Type B pancreatic cell (in vitro differentiated cells): ENCODE results near the gene TBCEL. TPM values are rescaled to one million over a fixed set of nuclear protein-coding genes. Genes with fewer than 3 reads are reported as not detected.

ENCODE experiments used
- DNase-seq: peaks from one replicate; pipeline ENCODE4 v3.0.0; 2021; ENCODE audit warnings: mixed read lengths; ENCODE audit not compliant: unreplicated experiment; ENCODE audit errors: extremely low spot score
- H3K27ac Mint-ChIP-seq: 2 replicates; pipeline ENCODE4 v1.8.0; 2021; ENCODE audit warnings: mild to moderate bottlenecking, mixed read lengths
- H3K27me3 Mint-ChIP-seq: 2 replicates; pipeline ENCODE4 v1.8.0; 2021; ENCODE audit warnings: mixed read lengths
- H3K36me3 Mint-ChIP-seq: 2 replicates; pipeline ENCODE4 v1.8.0; 2021; ENCODE audit warnings: mixed read lengths
- H3K4me1 Mint-ChIP-seq: one replicate; pipeline ENCODE4 v1.8.0; 2021; ENCODE audit warnings: mixed read lengths; ENCODE audit not compliant: unreplicated experiment
- H3K4me3 Mint-ChIP-seq: 2 replicates; pipeline ENCODE4 v1.8.0; 2021; ENCODE audit warnings: mild to moderate bottlenecking, mixed read lengths
- H3K9me3 Mint-ChIP-seq: 2 replicates; pipeline ENCODE4 v1.8.0; 2021; ENCODE audit warnings: mixed read lengths
- CTCF ChIP-seq: fragments of 200-600 bp; sonication (generic); conservative IDR thresholded peaks from 2 replicates; pipeline ENCODE4 v1.5.0; 2021; ENCODE audit warnings: antibody characterized with exemption, mild to moderate bottlenecking
- total RNA-seq: library from RNA; stranded (reverse); gene quantifications from 2 replicates; pipeline ENCODE4 v1.2.1, GENCODE V29; 2021; ENCODE audit warnings: low replicate concordance

Gene TBCEL
- total RNA-seq, 1 donor from 2014 or later, result 40.5 TPM

GRCh38 chr11:120996973-120997372, 26.9 kb upstream of the TBCEL start:
- Mint-ChIP-seq H3K9me3 (no peaks in the 10 kb centered on the region), H3K4me1 (no peaks in the 10 kb centered on the region), H3K27me3 (no peaks in the 10 kb centered on the region), H3K36me3 (no peaks in the 10 kb centered on the region), H3K4me3 (no peak overlapping the region), H3K27ac (no peak overlapping the region)
- no peak for TF ChIP-seq CTCF
- DNase-seq, result no peak

- no peak for DNase-seq
- Mint-ChIP-seq H3K27me3 (no peaks in the 10 kb centered on the region), H3K9me3 (no peaks in the 10 kb centered on the region), H3K27ac (no peak overlapping the region), H3K4me3 (no peak overlapping the region), H3K36me3 (no peaks in the 10 kb centered on the region), H3K4me1 (no peaks in the 10 kb centered on the region)
- TF ChIP-seq CTCF, result no peak
These were observed 25.3 kb upstream of the TBCEL start for GRCh38 chr11:120998581-120998980.

- H3K27ac Mint-ChIP-seq, result no peak overlapping the region
- no peak for TF ChIP-seq CTCF
- no peaks in the 10 kb centered on the region for H3K36me3 Mint-ChIP-seq
- no peak for DNase-seq
- no peaks in the 10 kb centered on the region for H3K4me1 Mint-ChIP-seq
- H3K9me3 Mint-ChIP-seq, result no peaks in the 10 kb centered on the region
- H3K4me3 Mint-ChIP-seq, result no peak overlapping the region
- peaks cover 11% of the 10 kb centered on the region for H3K27me3 Mint-ChIP-seq
These were observed 19.6 kb upstream of the TBCEL start for GRCh38 chr11:121004206-121004840.

GRCh38 chr11:121006922-121007321, 17.0 kb upstream of the TBCEL start:
- Mint-ChIP-seq H3K4me3 (no peak overlapping the region), H3K36me3 (no peaks in the 10 kb centered on the region), H3K9me3 (peaks cover 4% of the 10 kb centered on the region), H3K27ac (no peak overlapping the region), H3K27me3 (peaks cover 16% of the 10 kb centered on the region), H3K4me1 (no peaks in the 10 kb centered on the region)
- DNase-seq, result no peak
- TF ChIP-seq CTCF, result no peak

DNA sequence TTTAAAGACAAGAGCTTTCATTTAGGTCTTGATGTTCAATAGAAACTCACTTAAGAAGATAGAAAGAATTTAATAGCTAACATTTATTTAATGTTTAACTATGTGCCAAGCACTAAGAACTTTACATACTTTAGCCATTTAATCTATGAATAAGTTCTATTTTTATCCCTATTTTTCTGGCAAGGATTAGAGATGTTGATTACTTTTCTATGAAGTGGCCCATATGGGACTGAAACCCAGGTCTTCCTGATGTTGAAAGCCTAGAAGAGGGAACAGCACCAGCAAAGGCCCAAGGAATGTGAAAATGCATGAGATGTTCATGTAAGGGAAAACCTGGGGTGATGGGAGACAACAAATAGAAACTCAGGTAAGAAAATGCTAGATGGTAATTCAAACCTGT, 15.4 kb upstream of the TBCEL start:
- Mint-ChIP-seq H3K36me3 (no peaks in the 10 kb centered on the region), H3K4me1 (no peaks in the 10 kb centered on the region), H3K9me3 (peaks cover 5% of the 10 kb centered on the region), H3K27me3 (peaks cover 16% of the 10 kb centered on the region), H3K27ac (no peak overlapping the region), H3K4me3 (no peak overlapping the region)
- no peak for DNase-seq
- no peak for TF ChIP-seq CTCF

DNA sequence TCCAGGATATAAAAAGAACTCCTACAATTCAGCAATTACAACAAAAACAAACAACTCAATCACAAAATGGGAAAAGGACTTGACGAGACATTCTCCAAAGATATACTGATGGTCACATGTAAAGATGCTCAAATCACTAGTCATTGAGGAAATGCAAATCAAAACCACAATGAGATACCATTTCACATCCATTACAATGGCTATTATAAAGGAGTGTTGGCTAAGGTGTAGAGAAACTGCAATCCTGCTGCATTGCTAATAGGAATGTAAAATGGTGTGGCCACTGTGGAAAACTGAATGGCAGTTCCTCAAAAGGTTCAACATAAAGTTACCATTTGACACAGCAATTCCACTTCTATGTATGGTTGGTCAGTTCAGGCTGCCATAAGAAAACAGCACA, 11.8 kb upstream of the TBCEL start:
- no peak for DNase-seq
- Mint-ChIP-seq H3K4me1 (no peaks in the 10 kb centered on the region), H3K4me3 (no peak overlapping the region), H3K36me3 (no peaks in the 10 kb centered on the region), H3K9me3 (peaks cover 5% of the 10 kb centered on the region), H3K27me3 (peaks cover 10% of the 10 kb centered on the region), H3K27ac (no peak overlapping the region)
- TF ChIP-seq CTCF, result no peak
